Thyroid gland (tissue), 4 donors: Measurements from ENCODE around the gene STRN3.

ENCODE experiments used
- CTCF ChIP-seq, 6 experiments: fragments of 200-600 bp in 3 of 6; fragments of 450-650 bp in 3 of 6; sonication (generic) in 3 of 6; IDR thresholded peaks; one replicate each; pipeline ENCODE4 v1.5.1; 2016 to 2019; ENCODE audit warnings: antibody characterized with exemption in 6 of 6, mild to moderate bottlenecking in 2 of 6, inconsistent platforms in 1 of 6, moderate library complexity in 1 of 6
- POLR2A ChIP-seq, 2 donors: fragments of 450-650 bp; IDR thresholded peaks; one replicate each; pipeline ENCODE4 v1.6.1; 2017; ENCODE audit warnings: antibody characterized with exemption in 2 of 2, mild to moderate bottlenecking in 2 of 2, moderate library complexity in 1 of 2

- peak in 1 of 2 donors; percentile 91 for TF ChIP-seq POLR2A (IDR thresholded peaks at IDR 0.05)
- no peak for TF ChIP-seq CTCF (IDR thresholded peaks at IDR 0.05)
Measured at GRCh38 chr14:31026450-31027235, 464 bp upstream of the STRN3 start.
